Stomach (tissue), 9 donors: Measurements from ENCODE around the gene ATXN7L1. TPM values are rescaled to one million over a fixed set of nuclear protein-coding genes. Genes with fewer than 3 reads are reported as not detected.

Source experiments
- DNase-seq, 2 donors: peaks; one replicate each; pipeline versions ENCODE4 v3.0.0 to v3.0.0-alpha.2; 2013 to 2019
- H3K27ac ChIP-seq, 5 donors: fragments of 200-600 bp in 4 of 5; sonication (generic) in 4 of 5; one replicate each; pipeline ENCODE4 v1.5.1; 2013 to 2019; ENCODE audit warnings: mild to moderate bottlenecking in 1 of 5, moderate library complexity in 1 of 5
- H3K27me3 ChIP-seq, 3 donors: fragments of 200-600 bp; sonication (generic); one replicate each; pipeline ENCODE4 v1.5.1; 2017 to 2019; ENCODE audit warnings: mixed run types in 1 of 3
- H3K36me3 ChIP-seq, 4 donors: fragments of 200-600 bp; sonication (generic); 1 replicate in 3 of 4; 2 replicates in 1 of 4; pipeline ENCODE4 v1.5.1; 2016 to 2019
- H3K4me1 ChIP-seq, 4 donors: fragments of 200-600 bp; sonication (generic); one replicate each; pipeline ENCODE4 v1.5.1; 2016 to 2019
- H3K4me3 ChIP-seq, 4 donors: fragments of 200-600 bp; sonication (generic) in 3 of 4; one replicate each; pipeline ENCODE4 v1.5.1; 2016 to 2019; ENCODE audit warnings: mild to moderate bottlenecking in 1 of 4
- H3K9me3 ChIP-seq, 4 donors: fragments of 200-600 bp; sonication (generic); one replicate each; pipeline ENCODE4 v1.5.1; 2016 to 2019
- CTCF ChIP-seq, 7 experiments: fragments of 450-650 bp in 4 of 7; fragments of 200-600 bp in 3 of 7; sonication (generic) in 3 of 7; IDR thresholded peaks; one replicate each; pipeline ENCODE4 v1.5.1; 2016 to 2019; ENCODE audit warnings: antibody characterized with exemption in 7 of 7, control low read depth in 2 of 7, mild to moderate bottlenecking in 1 of 7
- EP300 ChIP-seq: sonication (generic); formaldehyde crosslinking; IDR thresholded peaks from one replicate; pipeline ENCODE4 v1.6.1; 2017; ENCODE audit warnings: antibody characterized with exemption
- POLR2A ChIP-seq, 4 donors: fragments of 450-650 bp; IDR thresholded peaks; one replicate each; pipeline ENCODE4 v1.6.1; 2016; ENCODE audit warnings: antibody characterized with exemption in 4 of 4, control low read depth in 2 of 4, mild to moderate bottlenecking in 1 of 4, moderate library complexity in 1 of 4
- POLR2AphosphoS5 ChIP-seq, 3 donors: sonication (generic); formaldehyde crosslinking; IDR thresholded peaks; one replicate each; pipeline ENCODE4 v1.6.1; 2016; ENCODE audit warnings: antibody characterized with exemption in 3 of 3
- WGBS, 5 donors: extraction: QIAGEN DNeasy Blood & Tissue Kit in 3 of 5; methylation state at CpG; one replicate each; pipeline versions ENCODE4 v1.1.5 to v1.1.7; 2013 to 2018; 5-methylcytosine and 5-hydroxymethylcytosine counted together
- intact Hi-C: fragments of 100-400 bp; cut with DNase I; formaldehyde crosslinking; loops from one replicate; pipeline ENCODE4 v1.15.1; 2023; ENCODE audit warnings: low total_unique reads
- polyA plus RNA-seq, 3 donors: library from polyadenylated mRNA; stranded (reverse); fragments of 200-250 nt; gene quantifications; one replicate each; pipeline ENCODE4 v1.2.3, GENCODE V29; 2013
- total RNA-seq, 5 donors: library from RNA; depleted of rRNA; stranded (reverse); fragments of >200 nt; gene quantifications; one replicate each; pipeline versions ENCODE4 v1.1.0 to v1.2.3, GENCODE V29; 2014 to 2016
- donor health status: healthy with polysubstance abuse.
- donor health status: Bipolar disorder and iron deficiency.
- donor health status: healthy.

ATXN7L1 gene
- total and polyA plus RNA-seq, 8 donors = 3.8 to 92.2 (median 8.8) TPM

- TF ChIP-seq POLR2A (IDR thresholded peaks at IDR 0.05) = no peak
- no peak for TF ChIP-seq CTCF (IDR thresholded peaks at IDR 0.05)
- no peak for TF ChIP-seq POLR2AphosphoS5 (IDR thresholded peaks at IDR 0.05)
- TF ChIP-seq EP300 = no peak
- Histone ChIP-seq H3K4me1 (peaks cover 24 to 66% (median 53%) of the 10 kb centered on the region in 4 donors), H3K27ac (peak overlapping the region in 1 of 5 donors; percentile 47), H3K9me3 (no peaks in the 10 kb centered on the region), H3K4me3 (no peak overlapping the region), H3K36me3 (peaks cover 0 to 13% (median 8%) of the 10 kb centered on the region in 4 donors), H3K27me3 (no peaks in the 10 kb centered on the region)
- WGBS, 5 donors = 31 to 55% (median 49%) methylated on average over 5 to 6 of the region's 6 CpGs
- peak in 1 of 2 donors; percentile 60 for DNase-seq
- intact Hi-C loops = loop anchor here (10.0 kb wide), 1 partner anchor 391 kb away; no protein-coding TSS in a partner anchor
Measured at GRCh38 chr7:105653441-105654005, 222.9 kb downstream of the ATXN7L1 start.

GRCh38 chr7:105652359-105652993, 223.9 kb downstream of the ATXN7L1 start:
- WGBS, 5 donors = 19 to 34% (median 28%) methylated on average over 2 to 8 of the region's 8 CpGs
- Histone ChIP-seq H3K27ac (peak overlapping the region in 1 of 5 donors; percentile 47), H3K4me1 (peaks cover 28 to 70% (median 58%) of the 10 kb centered on the region in 4 donors), H3K36me3 (peaks cover 0 to 8% (median 7%) of the 10 kb centered on the region in 4 donors), H3K4me3 (no peak overlapping the region), H3K9me3 (no peaks in the 10 kb centered on the region), H3K27me3 (no peaks in the 10 kb centered on the region)
- intact Hi-C loops = loop anchor here (10.0 kb wide), 1 partner anchor 392 kb away; no protein-coding TSS in a partner anchor
- TF ChIP-seq POLR2AphosphoS5 (IDR thresholded peaks at IDR 0.05) (peak in 1 of 3 donors; percentile 33), POLR2A (IDR thresholded peaks at IDR 0.05) (no peak), CTCF (IDR thresholded peaks at IDR 0.05) (peak in 5 of 7 experiments; percentile 74 to 89 (median 79)), EP300 (no peak)
- peak; percentile 87 to 92 for DNase-seq

GRCh38 chr7:105651798-105652197, 224.6 kb downstream of the ATXN7L1 start:
- no peak overlapping the region for H3K4me3 ChIP-seq
- intact Hi-C loops = loop anchor here (10.0 kb wide), 1 partner anchor 393 kb away; no protein-coding TSS in a partner anchor
- DNase-seq = no peak
- H3K27ac ChIP-seq = no peak overlapping the region
- H3K9me3 ChIP-seq = no peaks in the 10 kb centered on the region
- TF ChIP-seq POLR2A (IDR thresholded peaks at IDR 0.05) = no peak
- TF ChIP-seq CTCF (IDR thresholded peaks at IDR 0.05) = no peak
- TF ChIP-seq POLR2AphosphoS5 (IDR thresholded peaks at IDR 0.05) = no peak
- TF ChIP-seq EP300 = no peak
- WGBS, 5 donors = 95 to 100% (median 97%) methylated on average over 2 of the region's 2 CpGs
- H3K36me3 ChIP-seq = peaks cover 0 to 8% (median 7%) of the 10 kb centered on the region in 4 donors
- no peaks in the 10 kb centered on the region for H3K27me3 ChIP-seq
- peaks cover 28 to 68% (median 58%) of the 10 kb centered on the region in 4 donors for H3K4me1 ChIP-seq

- Histone ChIP-seq H3K27me3 (no peaks in the 10 kb centered on the region), H3K4me3 (no peak overlapping the region), H3K36me3 (peaks cover 0 to 8% (median 7%) of the 10 kb centered on the region in 4 donors), H3K4me1 (peaks cover 28 to 56% (median 50%) of the 10 kb centered on the region in 4 donors), H3K27ac (no peak overlapping the region), H3K9me3 (no peaks in the 10 kb centered on the region)
- intact Hi-C loops = loop anchor here (10.0 kb wide), 1 partner anchor 394 kb away; no protein-coding TSS in a partner anchor
- no peak for DNase-seq
- WGBS, 5 donors = 56 to 90% (median 67%) methylated on average over 2 of the region's 2 CpGs
- no peak for TF ChIP-seq CTCF (IDR thresholded peaks at IDR 0.05)
- no peak for TF ChIP-seq POLR2A (IDR thresholded peaks at IDR 0.05)
- TF ChIP-seq POLR2AphosphoS5 (IDR thresholded peaks at IDR 0.05) = no peak
- no peak for TF ChIP-seq EP300
Measured at GRCh38 chr7:105650382-105650970, 225.9 kb downstream of the ATXN7L1 start.
